ENCODE data around the gene PLEKHM3.

PLEKHM3 gene

DNA sequence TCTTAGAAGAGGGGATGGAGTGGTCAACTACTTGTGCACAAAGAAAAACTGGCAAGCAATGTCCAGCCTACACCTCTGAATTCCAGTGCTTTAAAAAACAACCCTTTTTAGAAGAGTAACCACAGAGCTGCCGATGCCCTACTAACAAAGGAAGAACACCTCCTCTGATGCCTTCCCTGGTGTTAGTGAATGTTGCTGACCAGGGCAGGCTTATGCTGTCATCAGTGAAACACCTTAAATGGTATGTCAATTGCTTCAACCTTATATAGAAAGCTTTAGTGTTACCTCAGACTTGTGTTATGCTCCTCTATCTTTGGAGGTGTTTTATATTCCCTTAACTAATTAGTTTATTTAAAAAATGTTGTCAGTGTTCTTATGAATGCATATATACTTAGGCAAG, 175.9 kb downstream of the PLEKHM3 start:
- no peak for DNase-seq

- no peak for DNase-seq
These were observed 176.8 kb downstream of the PLEKHM3 start for GRCh38 chr2:207848545-207848928.

- DNase-seq, result no peak
These were observed 177.4 kb downstream of the PLEKHM3 start for GRCh38 chr2:207847807-207848544.

DNA sequence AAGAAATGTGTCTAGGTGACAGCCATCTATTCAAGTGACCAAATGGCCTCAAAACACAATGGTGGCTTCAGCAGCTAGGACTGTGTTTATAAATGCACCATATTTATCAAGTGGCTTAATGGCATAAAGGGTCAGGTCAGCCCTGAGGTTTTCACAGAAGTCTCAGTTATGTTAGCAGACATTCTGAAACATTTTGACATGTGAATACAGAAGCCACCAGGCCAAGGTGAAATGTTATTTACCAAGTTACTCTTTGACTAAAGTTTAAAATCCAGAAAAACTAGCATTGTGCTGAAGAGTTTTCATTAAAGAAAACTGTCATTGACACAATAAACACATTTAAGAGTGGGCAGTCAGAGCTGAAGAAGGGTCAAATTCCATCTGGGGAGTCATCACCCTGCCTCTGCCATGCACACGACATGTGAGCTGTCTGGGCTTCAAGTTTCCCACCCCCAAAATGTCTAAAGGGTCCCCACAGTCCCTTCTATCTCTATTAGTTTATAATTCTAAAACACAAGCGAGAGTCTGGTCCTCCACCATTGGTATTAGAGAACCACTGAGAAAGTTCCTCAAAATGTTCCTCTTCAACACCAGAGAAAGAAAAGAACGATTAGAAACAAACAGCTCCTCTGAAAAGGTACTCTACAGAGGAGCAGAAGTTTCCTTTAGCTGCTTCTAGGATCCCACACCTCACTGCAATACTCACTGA, 178.1 kb downstream of the PLEKHM3 start:
- no peak for DNase-seq

GRCh38 chr2:207845202-207845864, 180.0 kb downstream of the PLEKHM3 start:
- DNase-seq, result no peak

DNA sequence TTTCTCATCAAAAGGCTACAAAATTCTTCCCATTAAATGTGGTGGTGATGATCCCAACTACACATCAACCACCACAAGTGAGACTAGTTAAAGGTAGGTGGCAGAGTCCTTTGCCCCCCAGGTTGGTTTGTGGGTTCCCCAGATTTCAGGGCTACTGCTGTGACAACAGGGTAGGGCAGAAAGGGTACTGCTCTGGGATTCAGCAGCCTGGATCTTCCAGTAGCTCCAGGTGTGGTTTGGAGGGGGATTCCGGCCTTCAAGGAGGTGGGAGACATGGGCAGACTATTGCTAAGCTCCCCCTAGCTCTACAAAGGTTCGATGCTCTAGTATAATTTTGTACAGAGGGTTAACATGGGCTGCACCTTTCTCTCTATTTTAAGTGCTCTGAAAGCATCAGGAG, 180.7 kb downstream of the PLEKHM3 start:
- DNase-seq, result no peak

GRCh38 chr2:207840101-207840500, 185.2 kb downstream of the PLEKHM3 start:
- no peak for DNase-seq

DNA sequence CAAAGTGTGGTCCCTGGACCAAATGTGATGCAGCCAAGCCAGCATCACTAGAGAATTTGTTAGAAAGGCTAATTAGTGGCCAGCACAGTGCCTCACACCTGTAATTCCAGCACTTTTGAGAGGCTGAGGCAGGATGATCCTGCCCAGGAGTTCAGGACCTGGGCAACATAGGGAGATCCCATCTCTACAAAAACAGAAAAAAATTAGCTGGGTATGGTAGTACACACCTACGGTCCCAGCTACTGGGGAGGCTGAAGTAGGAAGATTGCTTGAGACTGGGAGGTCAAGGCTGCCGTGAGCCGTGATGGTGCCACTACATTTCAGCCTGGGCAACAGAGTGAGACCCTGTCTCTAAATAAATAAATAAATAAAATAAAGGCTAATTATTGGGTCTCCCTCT, 185.8 kb downstream of the PLEKHM3 start:
- DNase-seq, result no peak

DNA sequence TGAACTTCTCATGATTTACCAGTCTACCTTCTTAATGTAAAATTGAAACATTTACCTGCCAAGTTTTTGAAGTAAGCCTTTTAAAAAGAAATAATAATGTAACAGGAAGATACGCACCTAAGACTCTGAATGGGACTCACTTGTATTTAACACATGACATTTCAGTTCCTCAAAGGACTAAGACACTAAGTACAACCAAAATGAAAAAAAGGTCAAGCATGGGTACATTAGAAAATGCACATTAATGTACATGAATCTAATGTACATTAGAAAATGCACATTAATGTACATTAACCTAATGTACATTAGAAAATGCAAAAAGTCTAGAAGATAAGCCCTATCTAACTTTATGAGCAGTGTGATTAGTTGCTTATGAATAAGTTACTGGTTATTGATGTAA, 186.3 kb downstream of the PLEKHM3 start:
- no peak for DNase-seq

GRCh38 chr2:207836521-207837133, 188.7 kb downstream of the PLEKHM3 start:
- DNase-seq, result no peak

DNA sequence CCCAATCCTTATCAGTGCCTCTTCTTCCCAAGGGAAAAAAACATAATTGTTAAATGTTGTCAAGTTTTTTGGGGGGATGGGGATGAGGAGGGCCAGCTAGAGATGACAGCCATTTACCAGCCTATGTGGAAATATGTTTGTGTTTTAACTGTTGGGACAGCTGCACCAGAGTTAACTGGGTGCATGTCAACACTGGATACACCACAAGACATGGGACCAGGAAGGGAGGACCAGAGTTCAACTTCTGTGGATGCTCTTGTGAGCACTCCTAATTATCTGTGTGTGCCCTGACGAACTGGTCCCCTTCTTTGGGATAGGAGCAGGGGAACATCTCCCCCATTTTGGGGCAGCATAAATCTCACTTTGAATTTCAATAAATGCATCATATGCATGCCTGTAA, 189.5 kb downstream of the PLEKHM3 start:
- no peak for DNase-seq

GRCh38 chr2:207833251-207833751, 192.0 kb downstream of the PLEKHM3 start:
- no peak for DNase-seq

- no peak for DNase-seq
These were observed 193.6 kb downstream of the PLEKHM3 start for GRCh38 chr2:207831584-207832248.

DNA sequence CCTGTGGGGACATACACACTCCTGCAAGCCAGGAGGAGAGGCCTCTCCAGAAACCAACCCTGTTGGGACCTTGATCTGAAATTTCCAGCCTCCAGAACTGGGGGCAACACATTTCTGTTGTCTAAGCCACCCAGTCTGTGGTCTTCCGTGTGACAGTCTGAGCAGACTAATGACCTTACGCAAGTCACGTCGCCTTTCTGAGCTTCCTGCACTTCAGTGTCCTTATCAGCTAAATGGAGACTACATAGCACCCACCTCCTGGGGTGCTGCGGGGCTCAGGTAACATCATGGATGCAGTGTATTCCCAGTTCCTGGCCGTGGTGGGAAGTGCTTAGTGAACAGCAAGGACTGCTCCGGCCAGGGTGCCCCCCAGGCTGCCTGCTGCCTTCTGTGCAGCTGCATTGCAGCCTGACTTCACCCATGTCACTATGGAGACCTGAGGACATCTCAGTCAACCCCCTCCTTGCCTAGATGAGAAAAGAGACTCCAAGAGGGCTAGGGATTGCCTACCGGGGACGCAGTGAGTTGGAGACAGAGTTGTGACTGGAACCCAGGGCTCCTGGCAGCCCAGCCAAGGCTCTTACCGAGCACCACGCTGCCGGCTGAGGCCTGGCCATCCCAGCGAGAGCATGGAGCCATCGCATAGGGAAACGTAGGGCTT, 194.4 kb downstream of the PLEKHM3 start:
- DNase-seq, result no peak

GRCh38 chr2:207828361-207829057, 196.8 kb downstream of the PLEKHM3 start:
- no peak for DNase-seq

- DNase-seq, result no peak
These were observed 199.3 kb downstream of the PLEKHM3 start for GRCh38 chr2:207825978-207826377.

DNA sequence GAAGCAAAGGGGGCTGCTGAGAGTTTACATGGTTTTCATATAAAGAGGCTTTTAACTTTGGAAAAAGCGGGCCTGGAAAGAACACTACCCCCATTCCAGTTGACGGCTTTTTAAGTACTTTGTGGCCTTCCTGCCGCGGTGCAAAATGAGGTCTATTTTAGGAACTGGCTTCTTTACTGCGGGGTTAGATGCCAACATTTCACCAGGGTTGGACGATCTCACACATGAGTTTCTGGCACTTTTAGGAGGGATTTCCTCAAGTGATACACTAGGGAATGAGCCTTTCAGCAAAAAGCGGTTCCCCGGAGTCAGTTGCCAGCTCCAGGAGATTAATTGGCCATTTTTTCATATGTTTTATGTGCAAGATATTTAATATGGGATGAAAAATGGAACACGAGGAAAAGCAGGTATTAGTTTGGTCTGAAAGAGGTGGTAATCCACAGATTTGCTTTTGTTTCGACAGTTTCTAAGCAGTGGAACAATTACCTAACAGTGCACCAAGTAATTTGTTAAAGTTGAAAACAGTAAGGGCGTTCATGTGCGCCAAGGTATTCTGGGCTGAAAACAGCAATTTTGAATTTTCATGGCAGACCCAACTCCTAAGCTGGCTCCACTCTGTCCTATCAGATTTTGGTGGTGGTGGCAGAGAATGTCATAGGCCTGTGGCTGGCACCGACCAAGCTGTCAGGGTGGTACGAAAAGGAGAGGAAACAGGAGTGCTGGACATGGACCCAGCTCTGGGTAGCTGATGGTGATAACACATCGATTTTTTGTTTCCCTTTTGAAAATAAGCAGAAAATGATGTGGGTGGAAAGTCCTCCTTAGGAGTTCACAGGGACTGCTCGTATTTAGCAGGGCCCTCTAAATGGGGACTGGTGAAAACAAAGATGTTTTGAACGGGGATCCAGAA, 200.0 kb downstream of the PLEKHM3 start:
- DNase-seq, result no peak

DNA sequence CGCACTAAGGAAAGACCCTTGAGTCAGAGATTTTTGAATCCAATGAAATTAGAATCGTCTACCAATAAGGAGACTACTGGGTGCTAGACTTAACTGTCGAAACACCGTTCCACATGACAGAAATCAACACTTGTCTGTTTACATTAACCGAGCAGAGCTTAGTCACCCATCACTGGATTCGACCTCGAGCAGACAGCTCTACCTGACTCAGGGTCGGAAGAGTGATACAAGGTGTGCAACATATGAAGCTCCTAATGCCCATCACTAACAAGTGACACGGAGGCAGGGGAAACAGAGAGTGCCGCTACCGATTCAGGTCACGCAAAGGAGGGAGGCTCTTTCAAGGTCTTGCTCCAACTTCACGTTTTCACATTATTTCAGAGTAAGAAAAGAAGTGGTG, 201.5 kb downstream of the PLEKHM3 start:
- no peak for DNase-seq

- no peak for DNase-seq
These were observed 205.2 kb downstream of the PLEKHM3 start for GRCh38 chr2:207819839-207820784.

All from stimulated activated CD4-positive, alpha-beta T cell treated with anti-CD3 and anti-CD28 coated beads, Interleukin-15, amount 100 ng/mL, for 24 hours (primary cell).